GM19455 (cell line): Measurements from ENCODE around the gene EIF2D.

Experiments
- ATAC-seq: cut with Tn5 transposase; IDR thresholded peaks from one replicate; pipeline ENCODE4 v1.9.1; 2021; ENCODE audit not compliant: unreplicated experiment

Gene EIF2D

DNA sequence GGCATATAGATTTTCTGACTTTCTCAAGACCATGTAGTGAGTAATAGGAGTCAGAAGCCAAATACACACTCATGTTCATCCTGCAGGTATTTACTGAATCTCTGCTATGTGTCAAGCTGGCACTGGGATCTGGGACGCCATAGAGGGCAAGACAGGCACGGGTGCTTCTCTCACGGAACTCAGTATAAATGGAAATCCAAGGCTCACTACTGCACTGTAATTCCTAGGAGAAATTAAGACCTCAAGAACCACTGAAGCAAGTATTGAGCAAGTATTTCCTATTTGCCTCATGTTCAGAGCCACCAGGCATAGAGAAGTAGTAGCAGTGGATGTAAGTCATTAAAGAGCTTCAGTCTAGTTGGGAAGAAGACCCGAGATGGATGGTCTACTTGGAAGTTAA, 38.9 kb downstream of the EIF2D start:
- no peak for ATAC-seq

DNA sequence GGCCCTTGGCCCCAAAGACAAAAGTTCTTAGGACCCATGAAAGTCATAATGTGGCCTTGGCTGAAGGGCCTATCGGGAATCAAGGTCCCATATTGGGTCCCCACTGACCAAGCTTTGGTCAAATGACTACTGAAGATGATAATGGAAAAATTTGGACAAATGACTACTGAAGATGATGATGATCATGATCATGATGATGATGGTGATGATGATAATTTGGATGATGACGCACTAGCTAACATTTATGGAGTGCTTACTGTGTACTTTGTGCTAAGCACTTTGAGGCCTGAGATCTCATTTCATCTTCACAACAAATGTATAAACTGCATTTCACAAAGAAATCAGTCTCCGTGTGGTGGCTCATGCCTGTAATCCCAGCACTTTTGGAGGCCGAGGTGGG, 39.4 kb downstream of the EIF2D start:
- no peak for ATAC-seq

DNA sequence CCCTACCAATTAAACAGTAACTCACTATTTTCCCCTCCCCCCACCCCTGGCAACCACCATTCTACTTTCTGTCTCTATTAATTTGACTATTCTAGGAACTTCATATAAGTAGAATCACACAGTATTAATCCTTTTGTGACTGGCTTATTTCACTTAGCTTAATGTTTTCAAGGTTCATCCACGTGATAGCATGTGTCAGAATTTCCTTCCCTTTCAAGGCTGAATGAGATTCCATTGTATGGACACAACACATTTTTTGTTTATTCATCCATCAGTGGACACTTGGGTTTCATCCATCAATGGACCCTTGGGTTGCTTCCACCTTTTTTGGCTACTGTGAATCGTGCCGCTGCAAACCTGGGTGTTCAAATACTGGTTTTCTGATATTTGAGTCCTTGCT, 41.7 kb downstream of the EIF2D start:
- ATAC-seq: no peak

DNA sequence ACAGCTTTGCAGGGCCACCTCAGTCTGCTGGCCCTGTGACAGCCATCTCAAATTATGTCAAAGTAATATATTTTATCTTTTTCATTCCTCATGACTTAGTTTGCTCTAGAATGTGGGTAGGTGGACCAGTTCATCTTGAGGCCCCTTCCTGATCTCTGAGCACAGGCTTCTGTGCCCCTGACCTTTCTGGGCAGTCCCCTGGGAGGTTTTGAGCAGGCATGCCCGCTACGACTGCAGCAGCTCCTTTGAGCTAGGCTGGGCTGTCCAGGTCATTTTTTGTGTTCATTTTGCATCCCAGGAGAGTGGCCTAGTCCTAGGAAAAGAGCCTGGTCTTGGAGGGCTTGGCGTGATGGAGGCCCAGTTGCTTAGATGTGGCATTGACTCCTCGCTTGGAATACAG, 42.7 kb downstream of the EIF2D start:
- no peak for ATAC-seq

DNA sequence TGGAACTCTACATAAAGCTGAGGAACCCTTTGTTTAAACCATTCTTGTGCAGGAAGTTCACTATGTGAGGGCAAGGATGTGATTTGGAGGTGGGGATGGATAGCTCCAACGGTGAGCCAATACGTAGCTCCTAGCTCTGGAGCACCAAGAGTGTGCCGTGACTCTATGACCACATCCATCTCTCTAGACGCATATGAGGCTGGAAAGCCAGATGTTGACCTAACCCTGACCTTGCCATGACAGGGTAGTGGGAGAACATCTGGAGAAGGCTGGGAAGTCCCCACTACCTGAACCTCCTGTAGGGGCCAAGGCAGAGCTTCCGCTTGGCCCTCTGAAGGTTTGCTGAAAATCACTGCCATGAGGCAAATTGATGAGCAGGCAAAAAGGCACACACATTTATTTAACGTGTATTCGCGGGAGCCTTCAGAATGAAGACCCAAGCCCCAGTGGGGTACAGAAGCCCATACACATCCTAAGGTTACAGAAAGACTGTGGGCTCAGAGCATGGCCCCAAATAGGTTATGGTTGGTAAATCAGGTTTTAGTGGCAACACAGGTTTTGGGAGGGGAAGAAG, 43.4 kb downstream of the EIF2D start:
- ATAC-seq: no peak

DNA sequence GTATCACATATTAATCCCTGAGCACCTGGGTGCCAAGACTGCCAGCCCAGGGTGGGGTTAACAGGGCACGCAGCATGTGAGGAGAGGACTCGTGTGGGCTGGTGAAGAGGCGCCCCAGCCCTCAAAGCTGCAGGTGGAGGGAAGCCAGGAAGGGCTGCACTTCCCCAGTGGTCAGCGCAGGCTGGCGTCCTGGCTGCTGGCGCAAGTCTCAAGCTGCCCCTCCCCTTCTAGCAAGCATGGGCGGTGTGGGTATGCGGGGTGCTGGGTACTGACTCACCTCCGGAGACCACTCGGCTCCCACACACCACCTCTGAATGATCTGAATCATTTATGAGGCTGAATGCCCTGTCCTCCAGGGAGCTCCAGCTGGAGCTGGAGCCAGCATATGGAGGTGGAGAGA, 44.0 kb downstream of the EIF2D start:
- ATAC-seq: no peak

DNA sequence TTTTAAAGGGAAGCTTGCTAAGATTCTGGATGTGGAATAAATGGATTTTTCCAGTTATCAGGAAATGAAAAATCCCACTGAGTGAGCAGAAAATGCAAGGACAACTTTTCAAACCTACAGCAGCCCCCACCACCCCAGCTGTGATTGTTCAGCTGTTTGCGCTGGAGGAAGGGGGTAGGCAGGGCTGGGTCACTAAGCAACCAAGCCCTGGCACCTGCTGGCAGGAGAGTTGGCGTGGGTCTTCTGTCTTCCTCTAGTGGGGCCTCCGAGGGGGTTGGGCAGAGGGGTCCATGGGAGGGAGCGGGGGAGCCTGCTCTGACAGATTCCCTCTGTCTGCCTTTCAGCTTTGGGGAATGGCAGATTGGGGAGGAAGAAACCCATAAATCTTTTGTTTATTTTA, 45.3 kb downstream of the EIF2D start:
- no peak for ATAC-seq

DNA sequence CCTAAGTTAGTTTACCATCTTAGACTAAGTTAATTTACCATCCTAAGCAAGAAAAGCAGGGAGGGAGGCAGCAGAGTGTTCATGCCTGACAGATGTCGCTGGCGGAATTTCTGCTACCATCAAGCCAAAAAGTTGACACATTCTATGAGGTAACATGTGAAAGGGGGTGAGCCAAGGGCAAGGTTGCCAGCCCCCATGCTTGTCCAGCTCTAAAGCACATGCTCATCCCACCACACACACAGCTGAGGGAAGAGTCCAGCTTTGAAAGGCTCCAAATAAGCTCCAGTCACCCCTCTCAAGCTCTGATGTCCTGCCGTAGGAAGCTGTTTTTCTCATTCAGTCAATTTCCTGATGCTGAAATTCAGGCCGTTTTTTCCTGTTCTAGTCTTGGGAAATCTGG, 46.3 kb downstream of the EIF2D start:
- ATAC-seq: no peak

DNA sequence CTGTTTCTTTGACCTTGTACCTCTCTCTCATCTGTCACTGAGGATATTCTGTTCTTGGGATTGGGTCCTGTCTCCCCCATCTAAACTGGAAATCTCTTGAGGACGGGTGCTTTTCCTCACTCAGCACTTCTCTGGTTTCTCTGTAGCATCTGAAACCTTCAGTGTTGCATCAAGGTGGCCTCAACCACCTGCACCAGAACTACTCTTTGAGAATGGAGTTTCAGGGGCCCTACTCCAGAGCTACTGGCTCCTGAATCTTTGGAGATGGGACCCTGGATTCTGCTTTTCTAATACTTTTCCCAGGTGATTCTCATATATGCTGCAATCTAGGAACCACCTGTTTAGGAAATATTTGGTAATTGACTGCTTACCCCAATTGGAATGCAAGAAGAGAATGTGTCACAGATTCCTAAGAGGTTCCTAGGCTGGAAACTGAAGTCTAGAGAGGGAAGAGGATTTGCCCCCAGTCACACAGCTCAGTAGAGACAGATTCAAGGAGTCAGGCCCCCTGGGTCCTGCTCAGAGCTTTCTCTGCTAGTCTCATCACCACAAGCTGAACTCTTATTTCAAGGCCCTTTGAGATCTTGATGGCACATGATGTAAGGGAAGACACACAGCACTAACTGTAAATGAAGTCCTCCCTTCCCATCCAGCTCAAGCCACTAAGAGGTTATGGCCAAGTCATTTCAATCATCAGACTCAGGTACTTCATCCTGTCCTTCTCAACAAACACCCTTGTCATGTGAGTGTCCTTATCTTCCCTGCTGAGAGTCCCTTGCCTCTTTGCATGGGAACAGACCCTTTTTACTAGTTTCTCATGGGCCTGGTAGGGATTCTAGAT, 48.7 kb downstream of the EIF2D start:
- ATAC-seq: peak; percentile 38

DNA sequence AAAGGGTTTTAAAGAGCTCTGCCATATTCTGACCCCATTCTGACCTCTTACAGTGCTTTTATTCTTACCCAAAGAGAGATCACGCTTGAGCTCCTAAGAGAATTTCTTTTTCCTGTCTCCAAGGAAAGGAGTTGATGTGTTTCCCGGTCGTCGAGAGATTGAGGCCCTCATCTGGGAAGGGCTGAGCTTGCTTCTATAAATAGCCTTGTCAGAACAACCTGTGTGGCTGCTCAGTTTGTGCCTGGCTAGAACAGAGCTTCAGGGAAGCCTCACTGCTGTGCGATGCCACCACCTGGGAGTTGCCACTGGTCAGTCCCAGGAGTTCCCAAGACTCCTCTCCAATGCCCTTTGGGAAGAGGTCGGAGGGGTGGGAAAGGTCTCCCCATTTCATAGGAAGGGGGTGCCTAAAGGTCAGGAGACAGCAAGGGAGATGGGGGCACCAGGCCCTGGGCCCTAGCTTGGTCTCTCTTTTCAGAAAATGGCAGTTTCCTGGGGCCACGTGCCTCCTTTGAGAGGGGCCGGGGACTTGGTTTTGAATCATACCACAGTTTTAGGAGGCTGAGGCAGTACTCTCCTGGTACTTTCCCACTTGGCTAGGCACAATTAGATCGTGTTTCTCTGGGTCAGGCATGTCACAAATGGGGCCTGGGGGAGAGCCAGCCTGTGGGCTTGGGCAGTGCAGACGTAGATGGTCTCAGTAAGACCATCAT, 52.1 kb downstream of the EIF2D start:
- no peak for ATAC-seq

DNA sequence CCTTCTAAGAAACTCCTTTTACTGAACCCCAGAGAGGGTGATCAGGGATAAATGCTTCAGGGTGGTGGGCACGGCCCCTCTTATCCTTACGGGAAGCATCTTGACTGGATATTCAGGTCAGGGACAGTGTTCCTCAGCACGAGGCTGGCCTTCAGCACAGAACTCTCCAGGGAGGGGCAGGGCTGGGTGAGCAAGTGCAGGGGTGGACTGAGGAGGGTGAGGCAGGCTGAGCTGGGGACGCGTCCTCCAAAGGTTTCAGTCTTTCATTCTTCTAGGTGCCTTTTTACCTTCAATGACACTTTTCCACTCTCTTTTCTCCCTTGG, 52.6 kb downstream of the EIF2D start:
- no peak for ATAC-seq

DNA sequence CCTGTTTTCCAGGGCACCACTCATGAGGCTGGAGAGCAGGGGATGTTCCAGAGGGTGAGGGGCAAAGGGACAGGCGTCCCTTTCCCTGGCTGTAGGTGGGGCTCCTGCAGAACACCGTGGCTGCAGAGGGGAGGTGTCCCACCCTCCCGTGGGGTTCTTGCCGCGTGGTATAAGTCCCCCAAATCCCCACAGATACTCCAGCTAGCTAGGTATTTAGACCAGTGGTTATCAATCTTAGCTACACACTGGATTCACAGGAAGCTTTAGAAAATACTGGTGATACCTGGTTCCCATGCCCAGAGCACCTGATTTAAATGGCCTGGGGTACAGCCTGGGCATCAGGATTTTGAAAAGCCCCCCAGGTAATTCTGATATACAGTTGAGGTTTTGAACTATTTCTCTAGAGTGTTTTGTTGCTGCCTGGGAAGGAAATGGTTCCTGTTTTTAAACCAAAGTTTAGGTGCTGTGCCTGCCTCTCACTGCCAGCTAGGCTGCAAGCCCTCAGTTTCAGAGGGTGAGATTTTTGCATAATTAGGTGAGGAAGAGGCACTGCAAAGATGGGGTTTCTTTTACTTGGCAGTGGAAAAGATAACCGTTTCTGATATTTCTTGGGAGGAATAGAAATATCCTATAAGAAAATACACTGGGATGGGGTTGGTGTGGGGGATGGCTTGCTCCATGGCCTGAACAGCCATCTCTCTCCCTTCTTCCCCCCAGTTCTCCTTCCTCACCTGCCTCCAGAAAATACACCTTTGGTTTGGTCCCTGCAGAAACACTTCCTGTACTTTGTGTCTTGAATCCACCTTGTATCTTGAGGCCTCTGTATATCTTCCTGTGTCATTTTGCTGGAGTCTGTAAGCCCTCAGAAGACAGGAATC, 53.2 kb downstream of the EIF2D start:
- ATAC-seq: no peak

DNA sequence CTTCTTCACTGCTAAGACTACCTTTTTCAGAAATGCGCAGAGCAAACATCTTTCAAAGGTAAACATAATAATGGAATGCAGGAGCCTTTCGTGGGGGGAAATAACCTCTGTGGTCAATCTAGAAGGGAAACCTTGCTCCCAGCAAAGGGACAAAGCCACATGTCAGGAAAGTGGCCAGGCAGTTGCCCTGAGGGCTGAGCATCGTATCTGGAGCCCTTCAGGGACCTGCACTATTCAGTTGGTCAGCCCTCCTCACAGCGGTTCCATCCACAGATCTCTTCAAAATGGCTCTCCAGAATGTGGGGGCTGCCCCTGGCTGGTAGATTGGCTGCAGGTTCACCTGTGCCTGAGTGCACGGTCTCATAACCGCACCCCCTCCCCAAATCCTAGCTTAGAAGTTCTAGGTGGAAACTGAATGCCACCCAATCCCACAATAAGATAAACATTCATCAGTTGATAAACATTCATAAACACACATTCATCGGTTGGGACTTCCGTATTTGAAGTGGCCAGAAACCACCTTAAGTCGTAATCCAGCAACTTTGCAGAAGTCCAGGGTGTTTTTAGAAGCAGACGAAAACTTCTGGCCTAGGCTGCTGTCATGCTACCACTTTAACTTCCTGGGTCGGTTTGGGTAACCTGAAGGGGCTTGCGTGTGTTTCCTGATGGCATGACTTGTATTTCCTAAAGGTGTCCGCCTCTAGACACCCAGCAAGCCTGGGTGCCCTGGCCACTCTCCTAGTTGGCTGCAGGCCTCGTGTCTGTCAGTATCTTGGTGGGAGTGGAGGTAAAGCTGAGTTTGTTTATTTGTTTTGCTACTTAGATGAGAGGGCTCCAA, 54.4 kb downstream of the EIF2D start:
- ATAC-seq: no peak

DNA sequence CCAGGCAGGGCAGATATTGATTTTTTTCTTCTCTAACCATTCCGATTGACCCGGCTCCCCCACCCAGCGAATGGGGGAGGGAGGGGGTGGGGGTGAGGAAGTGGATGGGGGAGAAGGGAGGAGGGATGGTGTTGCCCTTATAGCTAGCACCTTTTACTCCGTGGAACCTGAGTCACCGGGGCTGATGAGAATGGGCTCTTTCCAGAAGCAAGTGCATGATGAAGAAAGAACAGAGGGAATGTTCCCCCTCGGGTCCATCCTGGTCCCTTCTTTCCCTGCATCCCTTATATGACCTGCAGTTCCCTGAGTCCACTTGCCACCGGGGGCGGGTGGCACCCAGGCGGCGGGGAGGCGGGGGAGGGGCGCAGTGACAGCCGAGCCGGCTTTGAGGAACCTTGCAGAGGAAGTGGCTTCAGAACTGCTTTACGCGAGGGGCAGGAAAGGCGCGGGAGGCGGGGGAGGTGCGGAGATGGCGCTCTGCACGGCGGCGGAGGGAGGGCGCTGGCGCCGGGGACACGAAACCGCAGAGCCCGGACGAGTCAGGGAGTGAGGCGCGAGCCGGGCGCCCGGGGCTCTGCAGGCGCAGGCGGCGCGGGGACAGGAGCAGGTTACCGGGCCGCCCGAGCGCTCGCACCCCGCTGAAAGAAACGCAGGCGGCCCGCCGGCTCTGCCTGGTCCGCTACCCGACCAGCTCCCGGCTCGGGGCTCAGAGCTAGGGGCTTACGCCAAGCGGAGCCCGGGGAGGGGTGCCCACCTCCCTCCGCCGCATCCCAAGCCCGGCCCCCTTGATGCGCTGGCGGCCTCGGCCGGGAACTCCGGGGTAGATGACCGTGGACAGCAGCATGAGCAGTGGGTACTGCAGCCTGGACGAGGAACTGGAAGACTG, 55.3 kb downstream of the EIF2D start:
- peak; percentile 56 for ATAC-seq

DNA sequence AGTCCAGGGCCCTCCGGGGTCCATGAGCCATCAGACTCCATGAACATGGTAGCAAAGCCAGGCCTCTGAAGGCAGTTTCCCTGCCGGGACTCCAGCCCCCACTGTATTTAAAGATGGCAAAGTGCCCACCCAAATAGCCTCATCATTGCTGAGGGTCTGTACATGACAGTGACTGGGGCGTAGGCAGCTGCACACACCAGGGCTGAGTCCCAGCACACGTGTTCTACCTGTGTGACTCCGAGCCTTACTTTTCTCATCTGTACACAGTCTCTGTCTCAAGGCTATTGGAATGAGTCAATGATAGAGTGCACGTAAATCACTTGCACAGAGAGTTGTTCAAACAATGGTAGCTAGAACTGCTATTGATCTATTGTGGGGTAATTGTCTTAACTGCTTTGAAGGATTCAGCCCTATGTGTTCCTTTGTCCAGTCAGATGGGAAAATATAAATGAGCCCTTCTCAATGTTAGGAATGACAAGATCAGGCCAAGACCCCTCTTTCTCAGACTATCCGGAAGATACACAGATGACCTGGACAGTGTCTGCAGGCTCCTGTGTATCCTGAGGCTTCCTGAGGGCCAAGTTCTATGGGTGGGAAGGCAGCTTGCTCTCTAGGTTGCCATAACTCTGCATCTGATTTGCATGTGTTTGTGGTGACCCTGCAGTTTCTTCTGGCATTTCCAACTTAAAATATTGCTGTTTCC, 56.1 kb downstream of the EIF2D start:
- no peak for ATAC-seq

DNA sequence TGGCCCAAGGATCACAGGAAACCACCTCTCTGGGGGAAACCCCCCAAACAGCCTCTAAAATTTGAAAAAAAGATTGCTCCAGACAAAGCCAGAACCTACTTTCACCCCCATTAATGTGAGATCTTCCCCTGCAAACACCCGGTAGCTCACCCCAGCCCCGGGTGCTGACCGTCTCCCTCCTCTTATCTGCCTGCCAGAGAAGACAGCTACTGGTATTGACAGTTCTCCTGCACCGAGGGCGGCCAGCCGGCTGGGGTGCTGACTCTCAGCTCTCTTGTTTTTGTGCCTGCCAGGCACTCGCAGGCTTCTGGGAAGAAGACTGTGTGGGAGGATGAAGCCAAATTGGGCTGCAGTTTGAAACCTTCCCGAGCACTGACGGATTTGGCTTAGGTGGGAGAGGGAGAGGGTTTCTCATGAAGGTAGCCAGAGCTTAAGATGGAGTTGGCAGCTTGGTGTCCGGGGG, 56.8 kb downstream of the EIF2D start:
- no peak for ATAC-seq

DNA sequence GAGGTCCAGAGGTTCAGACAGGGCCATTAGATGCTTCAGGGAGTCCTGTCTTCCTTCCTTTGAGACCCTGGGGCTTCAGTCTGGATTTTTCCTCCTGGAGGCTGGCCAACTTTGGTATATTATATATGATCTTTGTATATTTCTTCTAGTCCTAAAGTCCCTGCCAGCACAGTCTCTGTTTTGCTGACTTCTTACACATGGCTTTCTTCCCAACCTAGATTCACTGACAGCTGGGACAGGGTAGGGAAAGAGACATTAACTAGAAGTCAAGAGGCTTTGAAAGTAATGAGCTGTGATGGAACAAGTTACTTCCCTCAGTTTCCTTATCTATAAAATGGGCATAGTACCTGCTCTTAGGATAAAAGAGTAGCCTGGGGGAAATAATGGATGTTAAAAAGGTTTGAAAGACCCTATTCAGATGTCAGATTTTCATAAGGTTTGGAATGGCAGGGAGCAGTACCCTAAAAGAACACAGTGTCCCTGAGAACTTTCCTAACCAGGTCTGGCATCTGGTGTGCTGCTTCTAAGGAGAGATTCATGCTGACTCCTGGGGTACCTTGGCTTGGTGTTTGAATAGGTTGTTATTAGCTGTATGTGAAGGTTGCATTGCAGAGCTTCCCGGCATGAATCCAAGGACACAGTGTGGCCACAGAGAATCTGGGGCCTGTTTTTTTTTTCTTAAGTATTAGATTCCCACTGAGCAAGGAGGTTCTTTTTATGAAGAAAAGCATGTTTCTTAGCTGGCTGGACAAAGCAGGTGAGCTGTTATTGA, 57.4 kb downstream of the EIF2D start:
- ATAC-seq: no peak

DNA sequence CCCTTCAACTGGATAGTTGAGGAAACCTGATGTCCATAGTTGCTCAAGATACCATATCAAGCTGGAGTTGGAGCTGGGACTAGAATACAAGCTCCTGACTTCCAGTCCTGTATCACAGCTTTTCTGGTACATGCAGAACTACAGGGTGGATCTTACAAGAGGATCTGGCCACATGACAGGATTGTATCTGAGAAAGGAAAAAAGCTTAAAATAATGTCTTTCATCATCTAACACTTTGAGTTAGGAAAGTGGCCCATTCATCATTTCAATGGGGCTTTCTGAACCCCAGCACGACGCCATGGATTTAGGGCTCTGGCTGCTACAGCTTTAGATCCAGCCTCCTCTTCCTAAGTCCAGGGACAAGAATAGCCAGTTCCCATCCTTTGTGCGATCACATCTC, 58.1 kb downstream of the EIF2D start:
- no peak for ATAC-seq
